AG04450 (cell line): Measurements from ENCODE around the gene MTMR1. TPM values are rescaled to one million over a fixed set of nuclear protein-coding genes. Genes with fewer than 3 reads are reported as not detected.

Source experiments
- CTCF ChIA-PET: fragments of 300-600, 350-600 bp; formaldehyde crosslinking; extraction: SDS; loops from one replicate; lab custom pipeline; 2022; ENCODE audit warnings: antibody characterized with exemption, inconsistent platforms; lab: Charles Lee
- POLR2A ChIA-PET: fragments of 350-600 bp; formaldehyde crosslinking; extraction: SDS; loops from one replicate; lab custom pipeline; 2021; ENCODE audit warnings: antibody characterized with exemption, inconsistent platforms; lab: Yijun Ruan, JAX
- DNase-seq: peaks from one replicate; pipeline ENCODE4 v3.0.0-alpha.2; 2011; ENCODE audit warnings: low read depth, low spot score
- H3K27ac ChIP-seq: one replicate; pipeline ENCODE4 v1.5.1; 2012; ENCODE audit warnings: low read depth, low read length, control low read depth
- H3K27me3 ChIP-seq: one replicate; pipeline ENCODE4 v1.6.0; 2012; ENCODE audit warnings: low read length; ENCODE audit not compliant: control insufficient read depth, insufficient read depth
- H3K4me3 ChIP-seq: 2 replicates; pipeline ENCODE4 v1.5.1; 2011; ENCODE audit warnings: mild to moderate bottlenecking, low read depth, low read length, control low read depth
- H3K9me3 ChIP-seq: 2 replicates; pipeline ENCODE4 v1.5.1; 2012; ENCODE audit warnings: low read length; ENCODE audit not compliant: control insufficient read depth, insufficient read depth
- polyA plus RNA-seq: library from polyadenylated mRNA; depleted of rRNA; stranded (reverse); fragments of >200 nt; gene quantifications from 2 replicates; pipeline ENCODE4 v1.2.3, GENCODE V29; 2011
- TF ChIP-seq, protein P1 (sequence below): IDR thresholded peaks from 2 replicates; pipeline ENCODE4 v1.5.1; 2011; ENCODE audit warnings: low read depth, low read length, control low read depth, inconsistent platforms

MTMR1 gene
- polyA plus RNA-seq, 1 experiment: 43.6 TPM

GRCh38 chrX:150688911-150689451, 4.2 kb upstream of the MTMR1 start:
- POLR2A ChIA-PET: no interaction called here
- peak; percentile 84 for DNase-seq

DNA sequence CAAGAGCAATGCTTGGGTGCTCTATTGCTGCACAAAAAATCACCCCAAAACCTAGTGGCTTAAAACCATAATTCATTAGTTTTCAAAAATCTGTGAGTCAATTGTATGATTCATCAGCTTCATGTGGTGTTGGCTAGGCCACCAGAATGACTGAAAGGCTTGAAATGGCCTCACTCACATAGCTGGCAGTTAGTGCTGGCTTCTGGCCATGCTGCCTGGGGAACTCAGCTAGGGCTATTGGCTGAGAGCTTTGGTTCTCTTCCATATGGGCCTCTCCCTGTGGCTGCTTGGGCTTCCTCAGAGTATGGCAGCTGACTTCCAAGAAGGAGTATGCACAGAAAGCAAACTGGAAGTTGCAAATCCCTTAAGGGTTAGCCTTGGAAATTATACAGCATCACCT, 3.1 kb upstream of the MTMR1 start:
- ChIA-PET POLR2A (interaction anchor here (0.7 kb wide), 1 partner anchor 55 kb away, joined by 3 read pairs; no protein-coding TSS in a partner anchor), CTCF (interaction anchor here (1.6 kb wide), 1 partner anchor 751 kb away, joined by 3 read pairs; no protein-coding TSS in a partner anchor)
- peaks cover 12% of the 10 kb centered on the region; the same call in 1 of the 2 replicates for H3K9me3 ChIP-seq
- DNase-seq: peak; percentile 54
- H3K4me3 ChIP-seq: no peak overlapping the region
- no peaks in the 10 kb centered on the region for H3K27me3 ChIP-seq
- TF ChIP-seq, protein P1, sequence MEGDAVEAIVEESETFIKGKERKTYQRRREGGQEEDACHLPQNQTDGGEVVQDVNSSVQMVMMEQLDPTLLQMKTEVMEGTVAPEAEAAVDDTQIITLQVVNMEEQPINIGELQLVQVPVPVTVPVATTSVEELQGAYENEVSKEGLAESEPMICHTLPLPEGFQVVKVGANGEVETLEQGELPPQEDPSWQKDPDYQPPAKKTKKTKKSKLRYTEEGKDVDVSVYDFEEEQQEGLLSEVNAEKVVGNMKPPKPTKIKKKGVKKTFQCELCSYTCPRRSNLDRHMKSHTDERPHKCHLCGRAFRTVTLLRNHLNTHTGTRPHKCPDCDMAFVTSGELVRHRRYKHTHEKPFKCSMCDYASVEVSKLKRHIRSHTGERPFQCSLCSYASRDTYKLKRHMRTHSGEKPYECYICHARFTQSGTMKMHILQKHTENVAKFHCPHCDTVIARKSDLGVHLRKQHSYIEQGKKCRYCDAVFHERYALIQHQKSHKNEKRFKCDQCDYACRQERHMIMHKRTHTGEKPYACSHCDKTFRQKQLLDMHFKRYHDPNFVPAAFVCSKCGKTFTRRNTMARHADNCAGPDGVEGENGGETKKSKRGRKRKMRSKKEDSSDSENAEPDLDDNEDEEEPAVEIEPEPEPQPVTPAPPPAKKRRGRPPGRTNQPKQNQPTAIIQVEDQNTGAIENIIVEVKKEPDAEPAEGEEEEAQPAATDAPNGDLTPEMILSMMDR: no peak
- peak overlapping the region; percentile 90 for H3K27ac ChIP-seq

More at GRCh38 chrX:150688911-150689451, 4.2 kb upstream of the MTMR1 start:
- Histone ChIP-seq H3K27ac (peak overlapping the region; percentile 93), H3K27me3 (no peaks in the 10 kb centered on the region), H3K4me3 (no peak overlapping the region), H3K9me3 (peaks cover 12% of the 10 kb centered on the region; the same call in 1 of the 2 replicates)
- TF ChIP-seq, protein P1: 0 out of 2 replicates have a peak, but pooled peaks have one; percentile 2
- CTCF ChIA-PET: no interaction called here

- Histone ChIP-seq H3K9me3 (peaks cover 12% of the 10 kb centered on the region; the same call in 1 of the 2 replicates), H3K27ac (no peak overlapping the region), H3K4me3 (no peak overlapping the region; the same call in 1 of the 2 replicates), H3K27me3 (no peaks in the 10 kb centered on the region)
- ChIA-PET POLR2A (interaction anchor here (0.6 to 1.5 kb wide), 2 partner anchors 18 to 531 kb away, joined by 3 read pairs; no protein-coding TSS in a partner anchor), CTCF (no interaction called here)
- TF ChIP-seq, protein P1: no peak
- DNase-seq: no peak
Observed at GRCh38 chrX:150692296-150692695, 900 bp upstream of the MTMR1 start.

- POLR2A ChIA-PET: no interaction called here
- no peak for DNase-seq
Observed at GRCh38 chrX:150693725-150694574, 754 bp downstream of the MTMR1 start.

More at GRCh38 chrX:150693725-150694574, 754 bp downstream of the MTMR1 start:
- CTCF ChIA-PET: no interaction called here
- Histone ChIP-seq H3K9me3 (peaks cover 12% of the 10 kb centered on the region; the same call in 1 of the 2 replicates), H3K27me3 (no peaks in the 10 kb centered on the region), H3K27ac (peak overlapping the region; percentile 87), H3K4me3 (peak overlapping the region; percentile 63)
- TF ChIP-seq, protein P1: no peak
